ENCODE data around the gene NDUFS6.

The NDUFS6 gene

GRCh38 chr5:1765141-1765879 is 35.9 kb upstream of the NDUFS6 start:
- DNase-seq (ENCODE audit: low spot score), result no peak

GRCh38 chr5:1765880-1766235 is 35.3 kb upstream of the NDUFS6 start:
- DNase-seq (ENCODE audit: low spot score), result no peak

GRCh38 chr5:1767524-1768282 is 33.5 kb upstream of the NDUFS6 start:
- DNase-seq (ENCODE audit: low spot score), result no peak

GRCh38 chr5:1768283-1769000 is 32.8 kb upstream of the NDUFS6 start:
- no peak for DNase-seq (ENCODE audit: low spot score)

- no peak for DNase-seq (ENCODE audit: low spot score)
These were observed 32.1 kb upstream of the NDUFS6 start for GRCh38 chr5:1769017-1769640.

- DNase-seq (ENCODE audit: low spot score), result no peak
These were observed 31.3 kb upstream of the NDUFS6 start for GRCh38 chr5:1769752-1770442.

- DNase-seq (ENCODE audit: low spot score), result no peak
These were observed 30.8 kb upstream of the NDUFS6 start for GRCh38 chr5:1770443-1770802.

- no peak for DNase-seq (ENCODE audit: low spot score)
These were observed 29.8 kb upstream of the NDUFS6 start for GRCh38 chr5:1771149-1772065.

- DNase-seq (ENCODE audit: low spot score), result peak; percentile 51
These were observed 28.6 kb upstream of the NDUFS6 start for GRCh38 chr5:1772634-1773033.

- DNase-seq (ENCODE audit: low spot score), result no peak
These were observed 24.4 kb upstream of the NDUFS6 start for GRCh38 chr5:1776831-1777230.

- no peak for DNase-seq (ENCODE audit: low spot score)
These were observed 23.7 kb upstream of the NDUFS6 start for GRCh38 chr5:1777281-1778137.

GRCh38 chr5:1778138-1779020 is 22.8 kb upstream of the NDUFS6 start:
- DNase-seq (ENCODE audit: low spot score), result no peak

- DNase-seq (ENCODE audit: low spot score), result no peak
These were observed 22.1 kb upstream of the NDUFS6 start for GRCh38 chr5:1779021-1779680.

- no peak for DNase-seq (ENCODE audit: low spot score)
These were observed 21.2 kb upstream of the NDUFS6 start for GRCh38 chr5:1779782-1780613.

GRCh38 chr5:1780614-1780930 is 20.6 kb upstream of the NDUFS6 start:
- no peak for DNase-seq (ENCODE audit: low spot score)

GRCh38 chr5:1781107-1781506 is 20.1 kb upstream of the NDUFS6 start:
- no peak for DNase-seq (ENCODE audit: low spot score)

GRCh38 chr5:1781726-1782384 is 19.4 kb upstream of the NDUFS6 start:
- no peak for DNase-seq (ENCODE audit: low spot score)
